VCaP (cell line): ENCODE measurements around the gene DNMT3A.

ENCODE experiments used
- H3K27ac ChIP-seq: fragments of 450-650 bp; 2 replicates; pipeline ENCODE4 v1.5.1; 2017
- TF ChIP-seq, protein P1 (sequence below): fragments of 450-650 bp; conservative IDR thresholded peaks from 2 replicates; pipeline ENCODE4 v1.5.1; 2017; ENCODE audit warnings: mild to moderate bottlenecking, moderate library complexity

DNMT3A gene

GRCh38 chr2:25372405-25373268, 30.9 kb upstream of the DNMT3A start:
- TF ChIP-seq, protein P1, sequence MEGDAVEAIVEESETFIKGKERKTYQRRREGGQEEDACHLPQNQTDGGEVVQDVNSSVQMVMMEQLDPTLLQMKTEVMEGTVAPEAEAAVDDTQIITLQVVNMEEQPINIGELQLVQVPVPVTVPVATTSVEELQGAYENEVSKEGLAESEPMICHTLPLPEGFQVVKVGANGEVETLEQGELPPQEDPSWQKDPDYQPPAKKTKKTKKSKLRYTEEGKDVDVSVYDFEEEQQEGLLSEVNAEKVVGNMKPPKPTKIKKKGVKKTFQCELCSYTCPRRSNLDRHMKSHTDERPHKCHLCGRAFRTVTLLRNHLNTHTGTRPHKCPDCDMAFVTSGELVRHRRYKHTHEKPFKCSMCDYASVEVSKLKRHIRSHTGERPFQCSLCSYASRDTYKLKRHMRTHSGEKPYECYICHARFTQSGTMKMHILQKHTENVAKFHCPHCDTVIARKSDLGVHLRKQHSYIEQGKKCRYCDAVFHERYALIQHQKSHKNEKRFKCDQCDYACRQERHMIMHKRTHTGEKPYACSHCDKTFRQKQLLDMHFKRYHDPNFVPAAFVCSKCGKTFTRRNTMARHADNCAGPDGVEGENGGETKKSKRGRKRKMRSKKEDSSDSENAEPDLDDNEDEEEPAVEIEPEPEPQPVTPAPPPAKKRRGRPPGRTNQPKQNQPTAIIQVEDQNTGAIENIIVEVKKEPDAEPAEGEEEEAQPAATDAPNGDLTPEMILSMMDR = no peak

DNA sequence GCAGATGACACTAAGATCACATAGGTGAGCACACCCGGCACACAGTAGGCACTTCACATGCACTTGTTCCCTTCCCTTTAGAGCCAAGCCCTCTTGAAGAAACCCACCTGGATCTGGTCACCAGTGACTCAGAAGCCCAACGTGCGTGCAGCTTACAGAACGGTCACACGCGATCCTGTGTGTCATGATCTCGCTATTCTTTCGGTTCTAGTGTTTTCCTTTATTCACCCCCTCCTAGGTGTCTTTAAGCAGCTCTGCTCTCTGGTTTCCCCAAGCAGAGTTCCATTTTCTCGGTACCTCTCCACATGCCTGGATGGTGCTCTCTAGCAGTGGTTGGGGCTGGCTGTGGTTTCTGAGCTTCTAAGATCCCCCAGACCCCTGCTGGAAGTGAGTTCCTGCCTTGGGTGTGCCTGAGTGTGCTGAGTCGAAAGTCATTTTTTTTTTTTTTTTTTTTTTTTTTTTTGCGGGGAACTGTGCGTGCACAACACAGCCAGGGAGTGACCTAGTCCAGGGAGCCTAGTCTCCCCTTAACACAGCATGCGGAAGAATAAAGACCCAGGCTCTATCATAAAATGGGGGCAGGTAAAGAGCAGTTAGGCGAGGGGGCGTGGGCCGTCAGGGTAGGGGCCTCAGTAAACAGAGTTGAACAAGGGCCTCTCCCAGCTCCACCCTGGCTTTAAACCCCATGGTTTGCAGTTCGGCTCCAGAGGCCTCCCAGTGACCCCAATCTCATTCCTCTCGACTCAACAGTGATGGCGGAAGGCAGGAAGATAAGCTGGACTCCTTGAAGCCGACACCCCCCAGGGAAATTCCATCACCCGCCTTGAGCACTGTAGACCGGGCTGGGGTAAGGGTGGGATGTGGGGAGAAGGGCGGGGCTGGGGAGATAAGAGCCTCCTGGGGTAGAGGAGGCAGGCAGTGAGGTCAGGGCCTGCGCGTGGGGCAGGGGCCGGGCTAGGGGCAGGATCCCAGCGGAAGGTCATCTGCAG, 29.8 kb upstream of the DNMT3A start:
- no peak overlapping the region for H3K27ac ChIP-seq
- TF ChIP-seq, protein P1 = no peak

More at GRCh38 chr2:25372405-25373268, 30.9 kb upstream of the DNMT3A start:
- H3K27ac ChIP-seq = no peak overlapping the region; the same call in 1 of the 2 replicates

DNA sequence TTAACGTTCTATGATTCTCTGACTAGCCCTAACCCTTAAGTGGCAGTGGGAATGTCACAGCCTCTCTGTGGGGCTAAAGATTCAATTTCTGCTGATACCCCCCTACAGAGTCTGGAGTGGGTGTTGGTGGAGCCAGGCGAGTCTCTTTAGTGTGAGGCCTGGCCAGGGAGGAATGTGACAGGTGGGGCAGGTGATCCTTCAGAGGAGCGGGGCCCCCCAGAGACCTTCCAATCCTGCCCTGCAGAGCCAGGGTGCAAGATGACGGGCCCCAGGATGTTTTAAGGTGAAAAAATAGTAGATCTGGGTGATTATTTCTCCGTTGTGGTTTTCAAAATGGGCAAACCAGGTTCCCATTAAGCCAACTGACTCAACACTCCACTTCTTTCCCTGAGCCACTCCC, 28.2 kb upstream of the DNMT3A start:
- no peak overlapping the region for H3K27ac ChIP-seq
- TF ChIP-seq, protein P1 = no peak

DNA sequence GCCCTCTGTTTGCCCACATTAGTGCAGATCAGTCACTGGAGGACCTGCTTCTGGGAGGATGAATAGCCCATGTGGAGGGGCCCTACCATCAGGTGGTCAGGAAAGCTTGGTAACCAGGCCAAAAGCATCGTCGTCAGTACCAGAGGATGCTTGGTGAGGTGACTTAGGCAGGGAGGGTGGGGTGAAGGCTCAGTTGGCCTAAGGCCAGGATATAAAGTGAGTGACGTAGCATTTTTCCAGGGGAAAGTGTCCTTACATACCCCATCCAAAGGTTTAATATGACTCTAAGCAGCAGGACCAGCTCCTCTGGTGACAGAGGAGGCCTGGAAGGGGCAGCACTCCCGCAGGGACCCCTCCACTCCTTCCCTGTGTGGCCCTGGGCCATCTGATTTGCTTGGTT, 27.7 kb upstream of the DNMT3A start:
- no peak overlapping the region for H3K27ac ChIP-seq
- TF ChIP-seq, protein P1 = no peak

DNA sequence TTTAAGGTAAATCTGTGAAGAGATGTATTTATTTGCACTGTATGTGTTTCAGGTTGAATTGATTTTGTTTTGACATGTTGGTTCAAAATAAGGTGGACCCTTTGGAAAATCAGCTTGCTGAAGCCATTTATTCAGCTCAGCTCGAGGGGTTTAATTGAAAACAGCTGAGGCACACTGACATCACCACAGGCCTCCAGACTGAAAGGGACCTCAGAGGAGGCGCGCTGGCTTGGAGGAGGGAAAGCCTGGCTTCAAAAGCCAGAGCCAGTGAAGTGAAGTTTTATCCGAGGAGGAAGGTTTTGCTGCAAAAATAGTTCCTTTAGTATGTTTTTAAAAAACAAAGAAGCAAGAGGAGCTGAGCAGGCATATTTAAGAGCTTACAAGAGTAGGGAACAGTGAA, 26.9 kb upstream of the DNMT3A start:
- TF ChIP-seq, protein P1 = no peak
- no peak overlapping the region for H3K27ac ChIP-seq

GRCh38 chr2:25367296-25367695, 25.6 kb upstream of the DNMT3A start:
- TF ChIP-seq, protein P1 = no peak

DNA sequence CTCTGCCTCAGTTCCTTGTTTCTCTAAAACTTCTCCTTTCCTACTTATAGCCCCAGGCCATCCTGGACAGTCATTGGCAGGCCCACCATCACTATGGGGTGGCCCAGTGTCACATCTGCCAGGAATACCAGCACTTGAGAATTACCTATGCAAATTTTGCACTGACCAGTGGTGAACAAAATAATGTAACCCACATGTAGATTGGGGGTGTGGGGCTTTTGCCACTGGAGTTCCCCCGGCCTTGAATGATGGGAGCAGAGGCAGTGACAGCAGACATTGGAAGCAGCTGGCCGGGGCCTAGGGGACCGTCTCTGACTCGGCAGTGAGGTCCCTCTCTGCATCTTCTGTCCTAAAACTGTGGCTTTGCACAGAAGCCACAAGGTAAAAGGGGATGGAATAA, 24.9 kb upstream of the DNMT3A start:
- no peak overlapping the region for H3K27ac ChIP-seq
- TF ChIP-seq, protein P1 = no peak

More at GRCh38 chr2:25367296-25367695, 25.6 kb upstream of the DNMT3A start:
- no peak overlapping the region for H3K27ac ChIP-seq
